Measurements from ENCODE around the gene C2CD4C.
"Not testable (repeated sequence)": the region's sequence is repeated elsewhere in the genome, so short reads cannot be mapped to it uniquely, and the experiment has no call there.

The C2CD4C gene

GRCh38 chr19:364496-365287 lies 44.3 kb downstream of the C2CD4C start:
- DNase-seq (ENCODE audit: low read depth): no peak

GRCh38 chr19:362683-363082 lies 46.3 kb downstream of the C2CD4C start:
- no peak for DNase-seq (ENCODE audit: low read depth)

- DNase-seq (ENCODE audit: low read depth): no peak
These were observed 46.8 kb downstream of the C2CD4C start for GRCh38 chr19:362154-362553.

- DNase-seq (ENCODE audit: low read depth): no peak
These were observed 49.4 kb downstream of the C2CD4C start for GRCh38 chr19:359653-359925.

GRCh38 chr19:355536-355935 lies 53.4 kb downstream of the C2CD4C start:
- not testable (repeated sequence) for DNase-seq (ENCODE audit: low read depth)

Measured in stimulated activated CD4-positive, alpha-beta T cell treated with anti-CD3 and anti-CD28 coated beads, Interleukin-2, amount 100 ng/mL, for 4 hours (primary cell).